ENCODE measurements around the gene PTPRT. TPM values are rescaled to one million over a fixed set of nuclear protein-coding genes. Genes with fewer than 3 reads are reported as not detected.

Gene PTPRT
- total RNA-seq, 1 experiment from 2014 or later, result not detected

DNA sequence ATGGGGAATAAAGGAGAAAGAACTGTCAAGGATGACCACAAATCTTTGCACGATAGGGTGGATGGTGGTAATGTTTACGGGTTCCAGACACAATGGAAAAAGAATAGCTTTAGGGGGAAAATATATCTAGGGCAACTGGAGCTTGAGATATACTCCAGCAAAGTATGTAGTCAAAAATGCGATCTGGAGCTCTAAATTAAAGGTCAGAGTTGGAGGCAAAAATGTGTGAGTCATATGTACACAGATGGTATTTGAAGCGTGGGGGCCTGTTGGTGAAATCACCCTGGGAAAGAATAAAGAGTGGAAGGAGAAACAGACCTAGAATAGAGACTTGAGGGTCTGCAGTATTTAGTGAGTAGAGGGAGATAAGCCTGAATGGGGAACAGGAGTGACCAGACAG is 937.6 kb downstream of the PTPRT start:
- H3K27me3 ChIP-seq (ENCODE audit: insufficient read depth, low read length), result no peaks in the 10 kb centered on the region
- ATAC-seq, result no peak
- POLR2A ChIA-PET, result no interaction called here

More for the DNA sequence above, 937.6 kb downstream of the PTPRT start:
- no peak overlapping the region for H3K4me3 ChIP-seq (replicated peaks in 1 of 2; ENCODE audit: low read depth in 1 of 2, low read length in 2 of 2)
- TF ChIP-seq, protein P1, sequence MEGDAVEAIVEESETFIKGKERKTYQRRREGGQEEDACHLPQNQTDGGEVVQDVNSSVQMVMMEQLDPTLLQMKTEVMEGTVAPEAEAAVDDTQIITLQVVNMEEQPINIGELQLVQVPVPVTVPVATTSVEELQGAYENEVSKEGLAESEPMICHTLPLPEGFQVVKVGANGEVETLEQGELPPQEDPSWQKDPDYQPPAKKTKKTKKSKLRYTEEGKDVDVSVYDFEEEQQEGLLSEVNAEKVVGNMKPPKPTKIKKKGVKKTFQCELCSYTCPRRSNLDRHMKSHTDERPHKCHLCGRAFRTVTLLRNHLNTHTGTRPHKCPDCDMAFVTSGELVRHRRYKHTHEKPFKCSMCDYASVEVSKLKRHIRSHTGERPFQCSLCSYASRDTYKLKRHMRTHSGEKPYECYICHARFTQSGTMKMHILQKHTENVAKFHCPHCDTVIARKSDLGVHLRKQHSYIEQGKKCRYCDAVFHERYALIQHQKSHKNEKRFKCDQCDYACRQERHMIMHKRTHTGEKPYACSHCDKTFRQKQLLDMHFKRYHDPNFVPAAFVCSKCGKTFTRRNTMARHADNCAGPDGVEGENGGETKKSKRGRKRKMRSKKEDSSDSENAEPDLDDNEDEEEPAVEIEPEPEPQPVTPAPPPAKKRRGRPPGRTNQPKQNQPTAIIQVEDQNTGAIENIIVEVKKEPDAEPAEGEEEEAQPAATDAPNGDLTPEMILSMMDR (IDR thresholded peaks at IDR 0.05 in 2 of 3, conservative IDR thresholded peaks at IDR 0.05 in 1 of 3; ENCODE audit: borderline replicate concordance in 1 of 3, insufficient read depth in 1 of 3, low read depth in 2 of 3, low read length in 2 of 3), result no peak
- no peak for TF ChIP-seq CBX3 (IDR thresholded peaks at IDR 0.05; ENCODE audit: low read depth)
- no peak for TF ChIP-seq SP1 (IDR thresholded peaks at IDR 0.05; ENCODE audit: low read depth)
- no peak for TF ChIP-seq CEBPB (IDR thresholded peaks at IDR 0.05; ENCODE audit: low read depth)
- TF ChIP-seq, protein P2, sequence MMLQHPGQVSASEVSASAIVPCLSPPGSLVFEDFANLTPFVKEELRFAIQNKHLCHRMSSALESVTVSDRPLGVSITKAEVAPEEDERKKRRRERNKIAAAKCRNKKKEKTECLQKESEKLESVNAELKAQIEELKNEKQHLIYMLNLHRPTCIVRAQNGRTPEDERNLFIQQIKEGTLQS (IDR thresholded peaks at IDR 0.05), result no peak
- TF ChIP-seq SIN3A (IDR thresholded peaks at IDR 0.05; ENCODE audit: low read depth), result no peak
- TF ChIP-seq, protein P3, sequence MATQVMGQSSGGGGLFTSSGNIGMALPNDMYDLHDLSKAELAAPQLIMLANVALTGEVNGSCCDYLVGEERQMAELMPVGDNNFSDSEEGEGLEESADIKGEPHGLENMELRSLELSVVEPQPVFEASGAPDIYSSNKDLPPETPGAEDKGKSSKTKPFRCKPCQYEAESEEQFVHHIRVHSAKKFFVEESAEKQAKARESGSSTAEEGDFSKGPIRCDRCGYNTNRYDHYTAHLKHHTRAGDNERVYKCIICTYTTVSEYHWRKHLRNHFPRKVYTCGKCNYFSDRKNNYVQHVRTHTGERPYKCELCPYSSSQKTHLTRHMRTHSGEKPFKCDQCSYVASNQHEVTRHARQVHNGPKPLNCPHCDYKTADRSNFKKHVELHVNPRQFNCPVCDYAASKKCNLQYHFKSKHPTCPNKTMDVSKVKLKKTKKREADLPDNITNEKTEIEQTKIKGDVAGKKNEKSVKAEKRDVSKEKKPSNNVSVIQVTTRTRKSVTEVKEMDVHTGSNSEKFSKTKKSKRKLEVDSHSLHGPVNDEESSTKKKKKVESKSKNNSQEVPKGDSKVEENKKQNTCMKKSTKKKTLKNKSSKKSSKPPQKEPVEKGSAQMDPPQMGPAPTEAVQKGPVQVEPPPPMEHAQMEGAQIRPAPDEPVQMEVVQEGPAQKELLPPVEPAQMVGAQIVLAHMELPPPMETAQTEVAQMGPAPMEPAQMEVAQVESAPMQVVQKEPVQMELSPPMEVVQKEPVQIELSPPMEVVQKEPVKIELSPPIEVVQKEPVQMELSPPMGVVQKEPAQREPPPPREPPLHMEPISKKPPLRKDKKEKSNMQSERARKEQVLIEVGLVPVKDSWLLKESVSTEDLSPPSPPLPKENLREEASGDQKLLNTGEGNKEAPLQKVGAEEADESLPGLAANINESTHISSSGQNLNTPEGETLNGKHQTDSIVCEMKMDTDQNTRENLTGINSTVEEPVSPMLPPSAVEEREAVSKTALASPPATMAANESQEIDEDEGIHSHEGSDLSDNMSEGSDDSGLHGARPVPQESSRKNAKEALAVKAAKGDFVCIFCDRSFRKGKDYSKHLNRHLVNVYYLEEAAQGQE (IDR thresholded peaks at IDR 0.05; ENCODE audit: low read depth), result no peak
- H4K20me1 ChIP-seq (ENCODE audit: insufficient read depth), result no peaks in the 10 kb centered on the region
- intact Hi-C loops (cut with micrococcal nuclease), result no loop called here
- no TSS peak for BruUV-seq (replicated peaks)
- no peak overlapping the region for H2AFZ ChIP-seq (ENCODE audit: low read depth, low read length, poor library complexity, severe bottlenecking)
- DNase-seq (ENCODE audit: low read depth, low spot score), result no peak
- H3K9me2 ChIP-seq (ENCODE audit: insufficient read depth), result no peaks in the 10 kb centered on the region
- no peak overlapping the region for H3K9ac ChIP-seq (ENCODE audit: low read length)
- no peak overlapping the region for H3K4me2 ChIP-seq (ENCODE audit: low read length)
- H3K79me2 ChIP-seq (ENCODE audit: insufficient read depth, low read length), result no peaks in the 10 kb centered on the region
- ChIA-PET CTCF (no interaction called here), RAD21 (ENCODE audit: low non-redundant PET in 1 of 2, low total read pairs in 2 of 2, uncharacterized antibody in 2 of 2, unreplicated experiment in 2 of 2) (no interaction called here)
- H3K36me3 ChIP-seq (ENCODE audit: control insufficient read depth in 1 of 2, insufficient read depth in 2 of 2, low read length in 2 of 2), result no peaks in the 10 kb centered on the region
- H3K27ac ChIP-seq (ENCODE audit: low read depth, low read length), result no peak overlapping the region
- H3K4me1 ChIP-seq (ENCODE audit: control insufficient read depth in 1 of 2, insufficient read depth in 2 of 2, low read length in 2 of 2), result no peaks in the 10 kb centered on the region
- peaks cover 0 to 36% of the 10 kb centered on the region in 2 experiments; a peak in 2 of 4 replicates for H3K9me3 ChIP-seq (ENCODE audit: control insufficient read depth in 1 of 2, insufficient read depth in 1 of 2, low read depth in 1 of 2, low read length in 2 of 2)

Data from HCT116 (cell line).